ENCODE data around the gene MICAL3. TPM values are rescaled to one million over a fixed set of nuclear protein-coding genes. Genes with fewer than 3 reads are reported as not detected.

MICAL3 gene
- polyA plus RNA-seq, 1 of the 3 experiments (the other 2 are of a cell fraction) = 83.1 TPM

DNA sequence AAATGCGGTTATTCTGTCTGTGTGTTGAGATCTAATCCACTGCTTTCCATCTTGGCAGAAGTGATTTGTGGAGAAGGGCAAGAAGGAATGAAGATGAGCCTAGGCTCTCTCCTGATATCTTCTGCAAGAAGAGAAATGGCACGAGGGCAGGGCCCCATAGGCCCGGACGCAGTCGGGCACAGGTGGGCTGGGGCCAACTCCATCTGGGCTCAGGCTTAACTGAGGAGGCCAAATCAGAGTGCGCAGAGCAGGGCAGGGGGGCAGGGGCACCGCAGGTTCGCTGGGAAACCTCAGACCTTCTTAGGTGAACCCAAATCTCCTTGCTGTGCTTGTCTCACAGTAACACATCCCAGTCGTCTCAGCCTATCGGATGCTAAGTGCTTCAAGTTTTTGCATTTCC lies 217.3 kb downstream of the MICAL3 start (continued):
- TF ChIP-seq, protein P1, sequence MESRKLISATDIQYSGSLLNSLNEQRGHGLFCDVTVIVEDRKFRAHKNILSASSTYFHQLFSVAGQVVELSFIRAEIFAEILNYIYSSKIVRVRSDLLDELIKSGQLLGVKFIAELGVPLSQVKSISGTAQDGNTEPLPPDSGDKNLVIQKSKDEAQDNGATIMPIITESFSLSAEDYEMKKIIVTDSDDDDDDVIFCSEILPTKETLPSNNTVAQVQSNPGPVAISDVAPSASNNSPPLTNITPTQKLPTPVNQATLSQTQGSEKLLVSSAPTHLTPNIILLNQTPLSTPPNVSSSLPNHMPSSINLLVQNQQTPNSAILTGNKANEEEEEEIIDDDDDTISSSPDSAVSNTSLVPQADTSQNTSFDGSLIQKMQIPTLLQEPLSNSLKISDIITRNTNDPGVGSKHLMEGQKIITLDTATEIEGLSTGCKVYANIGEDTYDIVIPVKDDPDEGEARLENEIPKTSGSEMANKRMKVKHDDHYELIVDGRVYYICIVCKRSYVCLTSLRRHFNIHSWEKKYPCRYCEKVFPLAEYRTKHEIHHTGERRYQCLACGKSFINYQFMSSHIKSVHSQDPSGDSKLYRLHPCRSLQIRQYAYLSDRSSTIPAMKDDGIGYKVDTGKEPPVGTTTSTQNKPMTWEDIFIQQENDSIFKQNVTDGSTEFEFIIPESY (IDR thresholded peaks at IDR 0.05; ENCODE audit: borderline replicate concordance, low read depth) = no peak
- TF ChIP-seq CTCF (IDR thresholded peaks at IDR 0.05) = no peak

DNA sequence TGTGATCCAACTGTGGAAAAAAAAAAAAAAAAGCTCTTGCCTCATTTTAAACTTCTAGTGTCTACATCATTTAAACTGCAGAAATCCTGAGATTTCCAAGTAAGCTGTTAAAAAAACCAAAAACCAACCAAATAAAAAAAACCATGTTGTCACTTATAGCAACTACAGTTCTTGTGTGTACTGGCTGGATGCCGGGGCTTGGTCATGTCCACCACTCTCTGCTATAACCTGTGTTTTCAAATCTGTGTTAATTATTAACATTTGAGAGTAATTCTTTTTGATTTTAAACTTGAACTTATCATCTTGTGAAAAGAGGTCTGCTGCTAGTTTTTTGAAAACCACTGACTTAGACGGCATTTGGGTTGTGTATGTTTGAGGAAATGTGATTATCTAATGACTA lies 217.9 kb downstream of the MICAL3 start:
- H3K4me1 ChIP-seq (ENCODE audit: control insufficient read depth in 1 of 2, insufficient read depth in 2 of 2, low read depth in 1 of 2, low read length in 1 of 2) = no peaks in the 10 kb centered on the region
- H2AFZ ChIP-seq (ENCODE audit: low read depth) = no peak overlapping the region
- no peaks in the 10 kb centered on the region for H3K9me3 ChIP-seq
- no peaks in the 10 kb centered on the region for H3K79me2 ChIP-seq (ENCODE audit: insufficient read depth)
- H4K20me1 ChIP-seq (ENCODE audit: insufficient read depth) = no peaks in the 10 kb centered on the region
- no peak for DNase-seq
- POLR2A ChIA-PET = no interaction called here
- H3K27me3 ChIP-seq (ENCODE audit: insufficient read depth) = no peaks in the 10 kb centered on the region
- no peak overlapping the region for H3K27ac ChIP-seq (ENCODE audit: low read depth in 2 of 2, low read length in 1 of 2)
- H3K9me2 ChIP-seq = no peaks in the 10 kb centered on the region
- no peak overlapping the region for H3K4me3 ChIP-seq (ENCODE audit: low read depth in 2 of 2, low read length in 1 of 2)
- CTCF ChIA-PET = interaction anchor here (1.0 to 1.6 kb wide), 2 partner anchors 24 to 248 kb away, joined by 3 to 4 read pairs; no protein-coding TSS in a partner anchor
- H3K4me2 ChIP-seq = no peak overlapping the region
- no peaks in the 10 kb centered on the region for H3F3A ChIP-seq (replicated peaks; ENCODE audit: insufficient read depth)
- 90% methylated on average over 2 of the region's 2 CpGs for WGBS (ENCODE audit: low lambda C conversion rate)
- peaks cover 6 to 70% of the 10 kb centered on the region in 2 experiments for H3K36me3 ChIP-seq (replicated peaks in 1 of 2; ENCODE audit: control insufficient read depth in 1 of 2, insufficient read depth in 2 of 2, low read length in 1 of 2)
- no peak overlapping the region for H3K9ac ChIP-seq
- TF ChIP-seq TCF12 (IDR thresholded peaks at IDR 0.05) (no peak), USF2 (IDR thresholded peaks at IDR 0.05; ENCODE audit: borderline replicate concordance, low read depth, low read length) (no peak), REST (IDR thresholded peaks at IDR 0.05; ENCODE audit: low read depth, low read length) (no peak), FOXJ3 (CRISPR knock-in tag; IDR thresholded peaks at IDR 0.05) (no peak), CTCF (IDR thresholded peaks at IDR 0.05) (no peak), POLR2AphosphoS5 (IDR thresholded peaks at IDR 0.05; ENCODE audit: low read depth, low read length) (no peak), GABPA (IDR thresholded peaks at IDR 0.05; ENCODE audit: low read depth) (no peak), RCOR1 (IDR thresholded peaks at IDR 0.05; ENCODE audit: low read length) (no peak), NFIC (IDR thresholded peaks at IDR 0.05; ENCODE audit: borderline replicate concordance) (no peak), IRF3 (IDR thresholded peaks at IDR 0.05; ENCODE audit: low read depth, low read length) (no peak), RAD21 (IDR thresholded peaks at IDR 0.05; ENCODE audit: low read length) (no peak), GATA2 (CRISPR knock-in tag; IDR thresholded peaks at IDR 0.05) (no peak), FOSL2 (IDR thresholded peaks at IDR 0.05; ENCODE audit: borderline replicate concordance, low read depth) (no peak)
- TF ChIP-seq, protein P2, sequence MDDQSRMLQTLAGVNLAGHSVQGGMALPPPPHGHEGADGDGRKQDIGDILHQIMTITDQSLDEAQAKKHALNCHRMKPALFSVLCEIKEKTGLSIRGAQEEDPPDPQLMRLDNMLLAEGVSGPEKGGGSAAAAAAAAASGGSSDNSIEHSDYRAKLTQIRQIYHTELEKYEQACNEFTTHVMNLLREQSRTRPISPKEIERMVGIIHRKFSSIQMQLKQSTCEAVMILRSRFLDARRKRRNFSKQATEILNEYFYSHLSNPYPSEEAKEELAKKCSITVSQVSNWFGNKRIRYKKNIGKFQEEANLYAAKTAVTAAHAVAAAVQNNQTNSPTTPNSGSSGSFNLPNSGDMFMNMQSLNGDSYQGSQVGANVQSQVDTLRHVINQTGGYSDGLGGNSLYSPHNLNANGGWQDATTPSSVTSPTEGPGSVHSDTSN (IDR thresholded peaks at IDR 0.05) = no peak
